Activated CD8-positive, alpha-beta T cell treated with anti-CD3 and anti-CD28 coated beads for 36 hours (primary cell): ENCODE results near the gene PDX1. TPM values are rescaled to one million over a fixed set of nuclear protein-coding genes. Genes with fewer than 3 reads are reported as not detected.

ENCODE experiments used
- ATAC-seq: fragments of 200-7000 bp; cut with Tn5 transposase; one replicate; pipeline ENCODE4 v1.10.0; 2021; ENCODE audit warnings: mild to moderate bottlenecking, moderate library complexity
- CTCF ChIA-PET: fragments of 350-600 bp; sonication (Branson Sonifier 250); formaldehyde crosslinking; loops from one replicate; lab custom pipeline; 2021; ENCODE audit warnings: antibody characterized with exemption; lab: Charles Lee
- POLR2A ChIA-PET: fragments of 350-600 bp; sonication (Branson Sonifier 250); formaldehyde crosslinking; loops from one replicate; lab custom pipeline; 2021; ENCODE audit warnings: antibody characterized with exemption; lab: Charles Lee
- DNase-seq: peaks from one replicate; pipeline ENCODE4 v3.0.0-alpha.2; 2020
- H3K27ac Mint-ChIP-seq: one replicate; pipeline ENCODE4 v1.8.0; 2021; ENCODE audit warnings: mild to moderate bottlenecking, mixed read lengths
- H3K27me3 Mint-ChIP-seq: one replicate; pipeline ENCODE4 v1.8.0; 2021; ENCODE audit warnings: mixed read lengths
- H3K36me3 Mint-ChIP-seq: one replicate; pipeline ENCODE4 v1.8.0; 2021; ENCODE audit warnings: low read depth, mixed read lengths
- H3K4me1 Mint-ChIP-seq: one replicate; pipeline ENCODE4 v1.8.0; 2021; ENCODE audit warnings: low read depth, mixed read lengths
- H3K4me3 Mint-ChIP-seq: one replicate; pipeline ENCODE4 v1.8.0; 2021; ENCODE audit warnings: mild to moderate bottlenecking, moderate library complexity, mixed read lengths
- H3K9me3 Mint-ChIP-seq: one replicate; pipeline ENCODE4 v1.8.0; 2021; ENCODE audit warnings: mixed read lengths
- intact Hi-C: fragments of 100-400 bp; cut with micrococcal nuclease; formaldehyde crosslinking; loops from one replicate; pipeline ENCODE4 v1.10.0; 2022
- total RNA-seq, 2 experiments: library from RNA; stranded (reverse); gene quantifications; one replicate each; pipeline ENCODE4 v1.2.3, GENCODE V29; 2021
- TF ChIP-seq, protein P1 (sequence below): fragments of 200-600 bp; IDR thresholded peaks from one replicate; pipeline ENCODE4 v1.8.0; 2022; ENCODE audit warnings: antibody characterized with exemption, mild to moderate bottlenecking

PDX1 gene
- total RNA-seq, 2 experiments from 2014 or later: not detected

- ChIA-PET POLR2A (interaction anchor here (1.0 kb wide), 1 partner anchor 250 kb away, joined by 3 read pairs; no protein-coding TSS in a partner anchor), CTCF (interaction anchor here (1.2 to 7.0 kb wide), 4 partner anchors 11 to 146 kb away, joined by 4 to 46 read pairs (median 17); no protein-coding TSS in a partner anchor)
- Mint-ChIP-seq H3K4me1 (peaks cover 17% of the 10 kb centered on the region), H3K27ac (no peak overlapping the region), H3K4me3 (no peak overlapping the region), H3K36me3 (no peaks in the 10 kb centered on the region), H3K27me3 (peaks cover 71% of the 10 kb centered on the region), H3K9me3 (no peaks in the 10 kb centered on the region)
- DNase-seq: no peak
- intact Hi-C loops: no loop called here
- TF ChIP-seq, protein P1, sequence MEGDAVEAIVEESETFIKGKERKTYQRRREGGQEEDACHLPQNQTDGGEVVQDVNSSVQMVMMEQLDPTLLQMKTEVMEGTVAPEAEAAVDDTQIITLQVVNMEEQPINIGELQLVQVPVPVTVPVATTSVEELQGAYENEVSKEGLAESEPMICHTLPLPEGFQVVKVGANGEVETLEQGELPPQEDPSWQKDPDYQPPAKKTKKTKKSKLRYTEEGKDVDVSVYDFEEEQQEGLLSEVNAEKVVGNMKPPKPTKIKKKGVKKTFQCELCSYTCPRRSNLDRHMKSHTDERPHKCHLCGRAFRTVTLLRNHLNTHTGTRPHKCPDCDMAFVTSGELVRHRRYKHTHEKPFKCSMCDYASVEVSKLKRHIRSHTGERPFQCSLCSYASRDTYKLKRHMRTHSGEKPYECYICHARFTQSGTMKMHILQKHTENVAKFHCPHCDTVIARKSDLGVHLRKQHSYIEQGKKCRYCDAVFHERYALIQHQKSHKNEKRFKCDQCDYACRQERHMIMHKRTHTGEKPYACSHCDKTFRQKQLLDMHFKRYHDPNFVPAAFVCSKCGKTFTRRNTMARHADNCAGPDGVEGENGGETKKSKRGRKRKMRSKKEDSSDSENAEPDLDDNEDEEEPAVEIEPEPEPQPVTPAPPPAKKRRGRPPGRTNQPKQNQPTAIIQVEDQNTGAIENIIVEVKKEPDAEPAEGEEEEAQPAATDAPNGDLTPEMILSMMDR: no peak
- ATAC-seq: no peak
Observed at GRCh38 chr13:27973291-27973690, 53.5 kb downstream of the PDX1 start.

DNA sequence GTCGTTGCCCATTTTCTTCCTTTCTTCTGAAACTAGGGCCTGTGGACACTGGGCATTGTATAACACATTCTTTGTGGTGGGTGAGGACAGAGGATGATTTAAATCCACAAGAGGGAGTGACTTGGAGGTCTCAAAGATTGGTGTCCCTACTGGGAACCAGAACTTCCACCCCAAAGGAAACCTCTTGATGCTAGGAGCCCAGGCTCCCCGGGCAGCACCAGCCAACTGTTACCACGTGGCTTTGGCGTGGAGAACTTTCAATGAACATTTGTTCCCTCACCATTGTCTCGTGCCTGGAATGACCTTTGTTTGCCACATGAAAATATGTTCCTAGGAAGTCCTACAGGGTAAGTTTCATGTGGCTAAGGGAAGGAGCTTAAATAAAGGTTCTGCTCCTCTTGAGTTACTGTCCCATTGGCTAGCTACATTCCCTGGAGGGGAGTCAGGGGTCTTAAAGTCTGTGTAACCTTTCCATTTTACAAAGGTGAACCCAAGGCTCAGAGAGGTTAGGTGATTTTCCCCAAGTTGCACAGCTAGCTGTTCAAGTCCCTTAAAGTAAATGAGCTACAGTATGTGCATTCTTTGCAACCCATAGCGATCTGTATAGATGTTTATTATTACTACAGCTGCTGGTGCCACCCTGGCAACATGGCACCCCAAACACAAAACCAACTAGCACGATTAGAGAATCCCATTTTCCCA is 54.3 kb downstream of the PDX1 start:
- H3K4me1 Mint-ChIP-seq: peaks cover 17% of the 10 kb centered on the region
- POLR2A ChIA-PET: no interaction called here
- TF ChIP-seq, protein P1: no peak
- no peak for DNase-seq
- no peaks in the 10 kb centered on the region for H3K36me3 Mint-ChIP-seq
- H3K9me3 Mint-ChIP-seq: no peaks in the 10 kb centered on the region
- intact Hi-C loops: no loop called here
- H3K4me3 Mint-ChIP-seq: no peak overlapping the region
- no peak overlapping the region for H3K27ac Mint-ChIP-seq
- no peak for ATAC-seq
- peaks cover 77% of the 10 kb centered on the region for H3K27me3 Mint-ChIP-seq
- CTCF ChIA-PET: interaction anchor here (1.0 to 5.5 kb wide), 6 partner anchors 20 to 612 kb away, joined by 3 to 25 read pairs (median 4); no protein-coding TSS in a partner anchor

Other genes starting within 250 kb of the PDX1 start
- gene GSX1, start 127.5 kb upstream of the PDX1 start, total RNA-seq: not detected
- not detected for gene CDX2, start 49.3 kb downstream of the PDX1 start, total RNA-seq
- gene URAD, start 68.7 kb downstream of the PDX1 start, total RNA-seq: not detected
- gene FLT3, start 180.6 kb downstream of the PDX1 start, total RNA-seq: not detected
- gene PAN3, start 218.5 kb downstream of the PDX1 start, total RNA-seq: 10 to 100 TPM; 30.9 to 32.9 TPM